NCI-H82 (cell line): ENCODE measurements around the gene CACNB4.
"Not testable (repeated sequence)": the region's sequence is repeated elsewhere in the genome, so short reads cannot be mapped to it uniquely, and the experiment has no call there.

ENCODE experiments used
- DNase-seq: peaks from one replicate; lab custom pipeline; 2025; lab: John Stamatoyannopoulos, UW

CACNB4 gene

GRCh38 chr2:151823651-151824050, 275.2 kb downstream of the CACNB4 start:
- no peak for DNase-seq

DNA sequence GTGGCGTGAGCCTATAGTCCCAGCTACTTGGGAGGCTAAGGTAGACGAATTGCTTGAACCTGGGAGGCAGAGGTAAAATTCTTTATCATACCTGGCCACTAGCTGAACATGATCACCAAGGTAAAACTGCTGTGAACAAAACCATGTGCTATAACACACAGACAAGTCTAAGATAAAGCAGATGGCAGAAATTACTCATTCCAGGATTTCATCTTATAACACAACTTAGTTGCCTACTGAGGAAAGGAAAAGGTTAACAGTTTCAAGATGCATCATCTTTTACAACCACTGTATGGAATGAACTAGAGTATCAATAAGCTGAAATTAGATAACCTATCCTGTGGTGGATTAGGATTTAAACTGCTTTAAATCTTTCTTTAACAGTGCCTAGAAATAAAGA, 278.9 kb downstream of the CACNB4 start:
- DNase-seq: no peak

DNA sequence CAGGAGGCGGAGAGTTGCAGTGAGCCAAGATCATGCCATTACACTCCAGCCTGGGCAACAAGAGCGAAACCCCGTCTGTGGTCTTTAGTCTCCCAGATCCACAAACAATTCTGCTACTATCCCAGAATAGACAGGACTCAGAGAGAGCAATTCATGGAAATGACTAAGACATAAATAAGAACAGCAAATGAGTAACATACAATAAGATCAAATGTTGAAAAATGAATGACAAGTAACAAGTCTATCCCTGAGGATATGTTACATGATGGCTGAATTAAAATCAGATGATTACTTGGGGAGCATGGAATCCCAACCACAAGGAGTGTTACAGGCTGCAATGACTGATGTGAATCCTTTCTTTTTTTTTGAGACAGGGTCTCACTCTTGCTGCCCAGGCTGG, 280.9 kb downstream of the CACNB4 start:
- DNase-seq: no peak

DNA sequence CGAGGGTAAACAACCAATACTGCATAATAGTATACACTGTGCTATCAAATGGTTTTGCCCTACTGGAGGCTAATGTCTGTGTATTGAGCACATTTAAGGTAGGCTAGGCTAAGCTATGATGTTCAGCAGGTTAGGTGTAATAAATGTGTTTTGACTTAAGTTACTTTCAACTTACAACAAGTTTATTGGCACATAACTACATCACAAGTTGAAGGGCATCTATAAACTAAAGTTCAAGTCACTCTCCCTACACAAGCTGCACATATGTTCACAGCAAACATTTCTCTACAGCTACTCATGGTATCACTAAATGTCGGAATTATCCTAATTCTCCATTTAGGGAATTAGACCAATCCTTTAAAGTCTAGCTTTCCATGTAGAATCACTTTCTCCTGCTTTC, 282.0 kb downstream of the CACNB4 start:
- DNase-seq: peak; percentile 24

DNA sequence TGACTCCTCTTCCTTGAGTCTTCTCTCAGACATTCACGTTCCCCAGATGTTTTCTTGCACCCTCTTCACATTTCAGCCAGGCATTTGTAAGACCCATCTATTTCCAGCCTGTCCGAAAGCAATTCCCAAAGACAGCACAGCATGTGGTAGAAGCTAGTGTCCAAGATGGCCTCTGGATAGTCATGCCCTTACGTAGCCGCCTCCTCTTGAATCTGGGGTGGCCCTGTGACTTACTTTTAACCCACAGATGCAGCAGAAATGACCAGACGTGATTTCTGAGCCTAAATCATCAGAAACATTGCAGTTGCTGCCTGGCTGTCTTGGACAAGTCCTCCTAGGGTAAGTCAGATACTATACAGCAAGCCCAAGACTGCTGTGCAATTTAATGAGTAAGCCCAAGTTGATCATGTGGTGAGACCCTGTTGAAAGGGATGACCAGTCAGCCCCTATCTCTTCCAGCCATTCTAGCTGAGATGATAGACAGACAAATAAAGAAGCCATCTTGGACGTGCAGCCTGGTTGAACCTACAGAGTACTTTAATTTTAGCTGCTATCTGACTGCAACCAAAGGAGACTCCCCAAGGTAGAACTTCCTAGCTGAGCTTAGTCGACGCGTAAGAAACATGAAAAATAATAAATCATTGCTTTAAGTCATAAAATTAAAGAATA, 282.9 kb downstream of the CACNB4 start:
- no peak for DNase-seq

GRCh38 chr2:151810489-151810888, 288.4 kb downstream of the CACNB4 start:
- no peak for DNase-seq

- DNase-seq: no peak
Observed at GRCh38 chr2:151809073-151809383, 289.8 kb downstream of the CACNB4 start.

DNA sequence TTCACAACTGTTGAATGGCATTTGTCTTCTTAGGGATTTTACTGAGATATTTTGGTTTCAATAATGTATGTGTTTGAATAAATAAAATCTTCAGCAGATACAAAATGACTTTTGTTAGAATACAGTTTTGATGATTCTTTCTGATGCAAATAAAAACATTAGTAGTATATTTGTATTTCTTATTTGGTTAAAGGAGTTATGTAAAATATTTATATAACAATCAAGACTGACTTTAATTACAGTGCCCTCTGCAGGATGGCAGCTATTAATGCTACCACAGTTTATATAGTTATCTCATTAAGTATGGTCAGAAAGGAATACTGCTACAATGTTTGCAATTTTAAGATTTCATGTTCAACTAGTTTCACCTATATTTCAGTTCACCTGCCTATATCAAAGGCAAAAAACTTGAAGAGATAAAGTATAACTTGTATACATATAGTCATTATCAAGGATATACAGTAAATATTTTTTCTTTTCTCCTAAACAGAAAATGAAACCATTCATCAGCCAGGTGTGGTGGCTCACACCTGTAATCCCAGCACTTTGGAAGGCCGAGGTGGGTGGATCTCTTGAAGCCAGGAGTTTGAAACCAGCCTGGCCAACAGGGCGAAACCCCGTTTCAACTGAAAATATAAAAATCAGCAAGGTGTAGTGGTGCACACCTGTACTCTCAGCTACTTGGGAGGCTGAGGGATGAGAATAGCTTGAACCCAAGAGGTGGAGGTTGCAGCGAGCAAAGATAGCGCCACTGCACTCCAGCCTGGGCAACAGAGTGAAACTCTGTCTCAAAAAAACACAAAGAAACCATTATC, 290.4 kb downstream of the CACNB4 start:
- peak; percentile 28 for DNase-seq

- DNase-seq: no peak
Observed at GRCh38 chr2:151805961-151806360, 292.9 kb downstream of the CACNB4 start.

DNA sequence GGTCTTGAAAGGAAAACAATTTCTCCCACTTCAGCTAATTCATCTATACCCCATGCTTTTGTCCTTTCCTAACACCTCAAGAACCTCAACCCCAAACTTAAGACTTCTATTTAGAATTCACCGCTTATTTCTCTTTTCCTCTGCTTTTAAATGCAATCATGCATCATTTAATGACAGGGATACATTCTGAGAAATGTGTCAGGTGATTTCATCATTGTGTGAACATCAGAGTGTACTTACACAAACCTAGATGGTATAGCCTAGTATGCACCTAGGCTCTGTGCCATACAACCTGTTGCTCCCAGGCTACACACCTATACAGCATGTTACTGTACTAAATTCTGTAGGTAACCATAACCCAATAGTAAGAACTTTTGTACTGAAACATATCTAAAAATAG, 293.5 kb downstream of the CACNB4 start:
- no peak for DNase-seq

- no peak for DNase-seq
Observed at GRCh38 chr2:151803811-151804210, 295.0 kb downstream of the CACNB4 start.

GRCh38 chr2:151802315-151802714, 296.5 kb downstream of the CACNB4 start:
- DNase-seq: no peak

DNA sequence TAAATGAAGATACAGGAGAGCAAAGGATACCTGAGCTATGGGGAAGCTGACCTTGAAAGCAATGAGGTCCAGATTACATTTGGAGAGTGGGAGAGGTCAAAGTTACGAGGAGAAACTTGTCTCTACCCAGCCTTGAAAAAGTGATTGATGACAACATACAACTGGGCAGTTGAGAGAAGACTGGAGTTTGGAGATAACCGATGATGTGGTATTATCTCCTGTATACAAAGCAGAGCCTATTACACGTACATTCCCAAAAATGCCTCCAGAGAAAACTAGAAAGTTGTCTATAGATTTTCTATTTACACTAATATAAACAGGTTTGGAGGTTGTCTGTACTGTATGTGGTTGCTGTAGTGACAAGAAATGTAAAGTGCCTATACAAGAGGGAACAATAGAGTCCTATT, 299.0 kb downstream of the CACNB4 start:
- no peak for DNase-seq

GRCh38 chr2:151796774-151797173, 302.1 kb downstream of the CACNB4 start:
- no peak for DNase-seq

GRCh38 chr2:151795646-151796240, 303.1 kb downstream of the CACNB4 start:
- DNase-seq: no peak

DNA sequence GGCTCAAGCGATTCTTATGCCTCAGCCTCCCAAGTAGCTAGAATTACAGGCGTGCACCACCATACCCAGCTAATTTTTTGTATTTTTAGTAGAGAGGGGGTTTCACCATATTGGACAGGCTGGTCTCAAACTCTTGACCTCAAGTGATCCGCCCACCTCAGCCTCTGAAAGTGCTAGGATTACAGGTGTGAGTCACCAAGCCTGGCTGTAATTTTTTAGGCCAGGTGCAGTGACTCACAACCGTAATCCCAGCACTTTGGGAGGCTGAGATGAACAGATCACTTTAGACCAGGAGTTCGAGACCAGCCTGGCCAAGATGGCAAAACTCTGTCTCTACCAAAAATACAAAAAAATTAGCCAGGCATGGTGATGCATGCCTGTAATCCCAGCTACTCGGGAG, 304.4 kb downstream of the CACNB4 start:
- DNase-seq: not testable (repeated sequence)

DNA sequence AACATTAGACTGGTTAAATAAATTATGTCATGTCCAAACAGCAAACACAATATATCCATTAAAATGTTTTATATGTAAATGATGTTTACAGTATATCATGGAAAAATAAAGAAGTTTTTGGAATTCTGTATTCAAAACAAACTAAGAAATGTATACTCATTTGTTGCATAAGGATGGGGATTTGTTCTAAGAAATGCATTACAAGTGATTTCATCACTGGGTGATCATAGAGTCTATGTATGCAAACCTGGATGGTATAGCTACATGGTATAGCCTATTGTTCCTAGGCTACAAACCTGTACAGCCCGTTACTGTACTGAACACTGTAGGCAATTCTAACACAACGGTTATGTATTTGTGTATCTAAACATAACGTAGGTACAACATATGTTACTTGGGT, 305.7 kb downstream of the CACNB4 start:
- DNase-seq: no peak

DNA sequence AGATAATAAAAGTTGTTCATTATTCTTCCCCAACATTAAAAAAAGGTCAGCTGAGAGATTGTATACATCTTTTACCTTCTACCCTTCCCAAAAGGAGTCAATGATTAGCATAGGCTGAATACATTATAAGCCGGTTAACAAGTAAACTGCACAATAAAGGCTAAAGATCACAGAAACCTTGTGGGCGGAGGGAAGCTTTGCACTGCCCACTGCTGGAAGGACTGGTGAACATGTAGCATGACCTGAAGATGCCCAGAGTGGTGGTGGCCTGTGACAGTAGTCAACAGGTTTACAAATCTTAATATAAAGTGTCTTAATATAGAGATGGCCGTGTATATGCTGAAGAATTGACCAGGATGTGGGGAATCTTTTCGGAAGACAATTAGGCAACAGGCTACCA, 306.3 kb downstream of the CACNB4 start:
- no peak for DNase-seq

GRCh38 chr2:151791545-151791944, 307.3 kb downstream of the CACNB4 start:
- DNase-seq: no peak

GRCh38 chr2:151790689-151791088, 308.2 kb downstream of the CACNB4 start:
- no peak for DNase-seq

DNA sequence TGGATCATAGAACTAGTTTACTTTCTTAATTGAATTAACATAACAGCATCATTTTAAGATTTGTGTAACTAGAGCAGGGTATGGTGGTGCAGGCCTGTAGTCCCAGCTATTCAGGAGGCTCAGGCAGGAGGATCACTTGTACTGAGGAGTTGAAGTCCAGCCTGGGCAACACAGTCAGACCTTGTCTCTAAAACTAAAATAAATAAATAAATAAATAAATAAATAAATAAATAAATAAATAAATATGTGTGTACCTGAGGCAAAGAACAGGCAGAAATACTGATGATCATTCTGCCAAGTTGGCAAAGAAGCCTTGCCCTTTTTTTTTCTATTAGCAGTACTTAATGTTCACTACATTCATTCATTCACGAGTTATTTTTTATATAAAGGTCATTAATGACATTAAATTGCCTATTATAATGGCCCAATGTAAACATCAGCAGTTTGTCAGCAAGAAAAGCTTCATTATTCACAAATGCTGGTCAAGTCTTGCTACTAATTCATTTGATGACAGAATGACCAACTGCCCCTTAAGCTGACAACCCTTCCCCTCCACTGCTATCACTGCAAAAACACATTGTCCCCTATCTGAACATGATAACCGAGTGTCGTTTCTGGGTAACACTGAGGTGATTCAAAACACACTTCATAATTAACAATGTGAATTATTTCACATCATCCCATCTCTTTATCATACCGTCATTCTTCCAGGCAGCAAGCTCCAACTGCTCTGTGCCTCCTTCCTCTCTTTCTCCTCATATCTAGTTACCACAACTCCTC, 309.6 kb downstream of the CACNB4 start:
- DNase-seq: no peak

DNA sequence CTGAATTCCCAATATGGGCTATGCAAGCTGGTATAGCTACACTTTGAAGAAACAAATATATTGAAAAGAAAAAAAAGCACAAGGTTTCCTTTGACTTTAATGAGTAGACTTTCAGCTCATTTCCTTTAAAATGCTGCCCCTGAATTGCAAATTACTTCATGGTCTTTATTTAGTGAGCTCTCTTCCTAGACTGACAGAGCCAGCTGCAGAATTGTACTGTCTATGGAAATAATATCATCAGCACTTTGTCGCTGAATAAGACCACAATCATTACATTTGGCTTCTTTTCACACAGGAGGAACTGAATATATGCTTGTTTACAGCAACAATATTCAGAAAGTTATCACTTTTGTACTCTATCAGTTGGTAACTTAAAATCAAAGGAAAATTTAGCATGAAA, 312.4 kb downstream of the CACNB4 start:
- no peak for DNase-seq

- DNase-seq: no peak
Observed at GRCh38 chr2:151786077-151786476, 312.8 kb downstream of the CACNB4 start.
